Right lobe of liver (tissue), 4 donors: ENCODE data around the gene FNDC8.
"Not testable (repeated sequence)": the region's sequence is repeated elsewhere in the genome, so short reads cannot be mapped to it uniquely, and the experiment has no call there.

Experiments
- CTCF ChIP-seq, 4 donors: fragments of 200-600 bp in 3 of 4; fragments of 450-650 bp in 1 of 4; IDR thresholded peaks; one replicate each; pipeline versions ENCODE4 v1.5.1 to v1.8.0; 2016 to 2022; ENCODE audit warnings: antibody characterized with exemption in 4 of 4, mild to moderate bottlenecking in 2 of 4
- POLR2A ChIP-seq: fragments of 450-650 bp; IDR thresholded peaks from one replicate; pipeline ENCODE4 v1.6.1; 2017; ENCODE audit warnings: antibody characterized with exemption, mild to moderate bottlenecking
- donor health status: DM: no; HTN: no; CAD: no.
- donor health status: DM: no; HTN: no; CAD: no.
- donor health status: DM: no; HTN: yes; CAD: no.

- TF ChIP-seq CTCF (IDR thresholded peaks at IDR 0.05); POLR2A: not testable (repeated sequence)
Measured at GRCh38 chr17:35151080-35151479, 29.7 kb downstream of the FNDC8 start.
